ENCODE data around the gene TESMIN.

TESMIN gene

DNA sequence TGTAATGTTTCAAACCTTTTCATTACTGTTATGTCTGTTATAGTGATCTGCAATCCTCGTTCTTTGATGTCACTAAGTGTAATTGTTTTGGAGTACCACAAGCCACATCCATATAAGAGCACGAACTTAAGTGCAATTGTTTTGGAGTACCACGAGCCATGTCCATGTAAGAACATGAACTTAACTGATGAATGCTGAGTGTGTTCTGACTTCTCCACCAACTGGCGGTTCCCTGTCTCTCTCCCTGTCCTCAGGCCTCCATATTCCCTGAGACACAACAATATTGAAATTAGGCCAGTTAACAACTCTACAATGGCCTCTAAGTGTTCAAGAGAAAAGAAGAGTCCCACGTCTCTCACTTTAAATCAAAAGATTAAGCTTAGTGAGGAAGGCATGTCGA, 23.5 kb downstream of the TESMIN start:
- no peak overlapping the region for H3K27ac ChIP-seq
- TF ChIP-seq, protein P1, sequence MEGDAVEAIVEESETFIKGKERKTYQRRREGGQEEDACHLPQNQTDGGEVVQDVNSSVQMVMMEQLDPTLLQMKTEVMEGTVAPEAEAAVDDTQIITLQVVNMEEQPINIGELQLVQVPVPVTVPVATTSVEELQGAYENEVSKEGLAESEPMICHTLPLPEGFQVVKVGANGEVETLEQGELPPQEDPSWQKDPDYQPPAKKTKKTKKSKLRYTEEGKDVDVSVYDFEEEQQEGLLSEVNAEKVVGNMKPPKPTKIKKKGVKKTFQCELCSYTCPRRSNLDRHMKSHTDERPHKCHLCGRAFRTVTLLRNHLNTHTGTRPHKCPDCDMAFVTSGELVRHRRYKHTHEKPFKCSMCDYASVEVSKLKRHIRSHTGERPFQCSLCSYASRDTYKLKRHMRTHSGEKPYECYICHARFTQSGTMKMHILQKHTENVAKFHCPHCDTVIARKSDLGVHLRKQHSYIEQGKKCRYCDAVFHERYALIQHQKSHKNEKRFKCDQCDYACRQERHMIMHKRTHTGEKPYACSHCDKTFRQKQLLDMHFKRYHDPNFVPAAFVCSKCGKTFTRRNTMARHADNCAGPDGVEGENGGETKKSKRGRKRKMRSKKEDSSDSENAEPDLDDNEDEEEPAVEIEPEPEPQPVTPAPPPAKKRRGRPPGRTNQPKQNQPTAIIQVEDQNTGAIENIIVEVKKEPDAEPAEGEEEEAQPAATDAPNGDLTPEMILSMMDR (conservative IDR thresholded peaks at IDR 0.05): no peak; the same call in 1 of the 2 replicates

GRCh38 chr11:68724293-68724692, 27.0 kb downstream of the TESMIN start:
- TF ChIP-seq, protein P1 (conservative IDR thresholded peaks at IDR 0.05): no peak
- no peak overlapping the region for H3K27ac ChIP-seq

DNA sequence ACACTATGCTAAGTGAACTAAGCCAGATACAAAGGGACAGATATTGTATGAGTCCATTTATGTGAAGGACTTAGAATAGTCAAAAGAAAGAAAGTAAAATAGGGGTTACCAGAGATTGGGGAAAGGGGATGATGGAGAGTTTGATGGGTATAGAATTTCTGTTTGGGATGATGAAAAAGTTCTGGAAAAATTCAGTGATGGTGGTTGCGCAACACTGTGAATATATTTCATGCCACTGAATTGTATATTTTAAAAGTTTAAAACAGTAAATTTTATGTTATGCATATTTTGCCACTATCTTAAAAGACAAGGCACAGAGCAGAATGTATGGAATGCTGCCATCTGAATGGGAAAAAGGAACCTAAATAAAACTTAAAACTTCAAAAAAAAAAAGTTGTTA, 29.2 kb downstream of the TESMIN start:
- TF ChIP-seq, protein P1 (conservative IDR thresholded peaks at IDR 0.05): no peak
- H3K27ac ChIP-seq: no peak overlapping the region

- TF ChIP-seq, protein P1 (conservative IDR thresholded peaks at IDR 0.05): no peak
- H3K27ac ChIP-seq: no peak overlapping the region
Measured at GRCh38 chr11:68721075-68721474, 30.2 kb downstream of the TESMIN start.

- TF ChIP-seq, protein P1 (conservative IDR thresholded peaks at IDR 0.05): no peak
- no peak overlapping the region for H3K27ac ChIP-seq
Measured at GRCh38 chr11:68715456-68716122, 35.7 kb downstream of the TESMIN start.

DNA sequence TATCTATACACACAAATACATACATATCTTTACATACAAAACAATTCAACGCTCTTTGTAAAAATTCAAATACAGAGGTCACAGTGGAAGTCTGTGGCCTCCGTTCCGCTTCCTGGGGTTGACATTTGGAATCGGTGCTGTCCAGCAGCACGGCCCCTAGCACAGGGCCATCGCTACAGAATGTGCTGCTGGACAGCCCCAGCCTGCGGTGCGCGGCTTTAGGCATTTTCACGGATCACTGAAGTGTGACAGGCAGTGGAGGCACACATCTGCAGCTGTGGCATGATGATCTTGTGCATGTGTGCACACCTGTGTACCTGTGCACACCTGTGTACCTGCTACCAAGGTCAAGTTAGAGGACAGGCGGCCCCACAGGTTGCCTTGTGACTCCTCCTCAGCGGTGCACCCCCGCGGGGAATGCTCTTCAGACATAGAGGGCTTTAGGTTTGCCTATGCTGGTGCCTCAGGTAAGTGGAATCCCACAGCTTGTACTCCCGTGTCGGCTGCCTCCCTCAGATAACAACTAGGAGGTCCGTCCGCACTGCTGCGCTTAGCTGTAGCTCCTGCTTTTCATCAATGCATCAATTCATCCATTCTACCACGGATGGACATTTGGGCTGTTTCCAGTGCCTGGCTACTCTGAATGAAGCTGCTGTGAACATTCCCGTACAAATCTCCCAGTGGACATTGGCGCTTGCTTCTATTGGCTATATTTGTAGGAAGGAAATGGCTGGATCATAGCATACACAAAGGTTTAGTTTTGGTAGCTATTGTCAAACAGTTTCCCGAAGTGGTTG, 37.1 kb downstream of the TESMIN start:
- TF ChIP-seq, protein P1 (conservative IDR thresholded peaks at IDR 0.05): no peak

DNA sequence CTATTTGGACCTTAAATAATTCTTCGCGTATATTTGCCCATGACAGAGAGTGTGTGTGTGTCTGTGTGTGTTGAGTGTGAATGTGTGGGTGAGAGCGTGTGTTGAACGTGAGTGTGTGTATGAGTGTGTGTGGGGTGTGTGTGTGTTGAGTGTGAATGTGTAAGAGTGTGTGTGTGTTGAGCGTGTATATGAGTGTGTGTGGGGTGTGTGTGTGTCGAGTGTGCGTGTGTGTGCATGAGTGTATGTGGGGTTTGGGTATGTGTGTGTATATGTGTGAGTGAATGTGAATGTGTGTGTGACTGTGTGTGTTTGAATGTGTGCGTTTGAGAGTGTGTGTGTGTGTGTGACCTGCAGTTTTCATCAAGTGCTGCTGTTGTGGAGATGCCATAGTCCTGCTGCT, 40.2 kb downstream of the TESMIN start:
- TF ChIP-seq, protein P1 (conservative IDR thresholded peaks at IDR 0.05): no peak
- H3K27ac ChIP-seq: no peak overlapping the region

More for the DNA sequence above, 37.1 kb downstream of the TESMIN start:
- no peak overlapping the region for H3K27ac ChIP-seq

Measured in VCaP (cell line).